Panc1 (cell line): ENCODE measurements around the gene CENPU. TPM values are rescaled to one million over a fixed set of nuclear protein-coding genes. Genes with fewer than 3 reads are reported as not detected.

Experiments used
- ATAC-seq: fragments of 200-7000 bp; cut with Tn5 transposase; 2 replicates; pipeline ENCODE4 v1.9.1; 2020; ENCODE audit warnings: mild to moderate bottlenecking, moderate library complexity
- BruUV-seq: library from RNA; stranded (reverse); fragments of 400-500 nt; replicated peaks from 2 replicates; lab custom pipeline; 2021; lab: Mats Ljungman, UMichigan
- CTCF ChIA-PET: fragments of 300-600 bp; sonication (Branson Sonifier 250); formaldehyde crosslinking; loops from one replicate; lab custom pipeline; 2022; ENCODE audit warnings: antibody characterized with exemption; lab: Charles Lee
- POLR2A ChIA-PET: fragments of 300-600 bp; sonication (Branson Sonifier 250); formaldehyde crosslinking; loops from one replicate; lab custom pipeline; 2022; ENCODE audit warnings: antibody characterized with exemption; lab: Charles Lee
- DNase-seq: peaks from one replicate; pipeline ENCODE4 v3.0.0-alpha.2; 2010; ENCODE audit warnings: low read depth, low spot score
- H3K27ac ChIP-seq: 2 replicates; pipeline ENCODE4 v1.5.1; 2011; ENCODE audit warnings: mild to moderate bottlenecking, low read length, inconsistent platforms
- H3K27me3 ChIP-seq: fragments of 200-500 bp; sonication (Bioruptor generic); 2 replicates; pipeline ENCODE4 v1.6.0; 2014; ENCODE audit warnings: low read length, inconsistent platforms; ENCODE audit not compliant: control insufficient read depth, insufficient read depth
- H3K36me3 ChIP-seq: fragments of 200-500 bp; sonication (Bioruptor generic); 2 replicates; pipeline ENCODE4 v1.5.1; 2014; ENCODE audit warnings: inconsistent platforms, mild to moderate bottlenecking, low read length, moderate library complexity; ENCODE audit not compliant: control insufficient read depth, insufficient read depth
- H3K4me1 ChIP-seq: 2 replicates; pipeline ENCODE4 v1.5.1; 2011; ENCODE audit warnings: inconsistent platforms, mild to moderate bottlenecking, low read length, moderate library complexity; ENCODE audit not compliant: control insufficient read depth, insufficient read depth
- H3K4me3 ChIP-seq, 2 experiments: 2 replicates each; pipeline ENCODE4 v1.5.1; 2011 to 2012; ENCODE audit warnings: low read depth in 2 of 2, low read length in 2 of 2, mild to moderate bottlenecking in 2 of 2, inconsistent platforms in 1 of 2, moderate library complexity in 1 of 2
- H3K9me3 ChIP-seq: fragments of 200-500 bp; sonication (Bioruptor generic); 2 replicates; pipeline ENCODE4 v1.5.1; 2014; ENCODE audit warnings: low read depth, mild to moderate bottlenecking, inconsistent platforms, low read length, moderate library complexity; ENCODE audit not compliant: control insufficient read depth, insufficient read depth
- POLR2AphosphoS5 ChIP-seq: IDR thresholded peaks from 2 replicates; pipeline ENCODE4 v1.6.1; 2012; ENCODE audit warnings: mild to moderate bottlenecking, low read depth, low read length, moderate library complexity
- REST ChIP-seq, 2 experiments: IDR thresholded peaks; 2 replicates each; pipeline ENCODE4 v1.6.1; 2011 to 2012; ENCODE audit warnings: low read depth in 2 of 2, control low read depth in 1 of 2, low read length in 1 of 2, mild to moderate bottlenecking in 1 of 2, moderate library complexity in 1 of 2; ENCODE audit not compliant: insufficient read depth in 1 of 2
- SIN3A ChIP-seq: IDR thresholded peaks from 2 replicates; pipeline ENCODE4 v1.6.1; 2012; ENCODE audit warnings: low read depth, mild to moderate bottlenecking, low read length, moderate library complexity, borderline replicate concordance; ENCODE audit not compliant: insufficient read depth
- TCF7L2 ChIP-seq: IDR thresholded peaks from 2 replicates; pipeline ENCODE4 v1.6.1; 2011; ENCODE audit warnings: mild to moderate bottlenecking, low read depth, low read length, inconsistent platforms
- in situ Hi-C: cut with HindIII; loops from 2 replicates; pipeline ENCODE4 v1.10.0; 2016; ENCODE audit warnings: low sequenced_read_pairs, low pct_unique_long_range_greater_than_20kb
- intact Hi-C: fragments of 100-400 bp; cut with micrococcal nuclease; formaldehyde crosslinking; loops from one replicate; pipeline ENCODE4 v1.10.0; 2022; ENCODE audit not compliant: unreplicated experiment
- total RNA-seq: library from RNA; stranded (reverse); gene quantifications from one replicate; pipeline ENCODE4 v1.2.1, GENCODE V29; 2021; ENCODE audit not compliant: unreplicated experiment
- TF ChIP-seq, protein P1 (sequence below): fragments of 450-650 bp; IDR thresholded peaks from 2 replicates; pipeline ENCODE4 v1.5.1; 2017; ENCODE audit warnings: mild to moderate bottlenecking

Gene CENPU
- total RNA-seq, 1 experiment from 2014 or later, result 16.6 TPM

DNA sequence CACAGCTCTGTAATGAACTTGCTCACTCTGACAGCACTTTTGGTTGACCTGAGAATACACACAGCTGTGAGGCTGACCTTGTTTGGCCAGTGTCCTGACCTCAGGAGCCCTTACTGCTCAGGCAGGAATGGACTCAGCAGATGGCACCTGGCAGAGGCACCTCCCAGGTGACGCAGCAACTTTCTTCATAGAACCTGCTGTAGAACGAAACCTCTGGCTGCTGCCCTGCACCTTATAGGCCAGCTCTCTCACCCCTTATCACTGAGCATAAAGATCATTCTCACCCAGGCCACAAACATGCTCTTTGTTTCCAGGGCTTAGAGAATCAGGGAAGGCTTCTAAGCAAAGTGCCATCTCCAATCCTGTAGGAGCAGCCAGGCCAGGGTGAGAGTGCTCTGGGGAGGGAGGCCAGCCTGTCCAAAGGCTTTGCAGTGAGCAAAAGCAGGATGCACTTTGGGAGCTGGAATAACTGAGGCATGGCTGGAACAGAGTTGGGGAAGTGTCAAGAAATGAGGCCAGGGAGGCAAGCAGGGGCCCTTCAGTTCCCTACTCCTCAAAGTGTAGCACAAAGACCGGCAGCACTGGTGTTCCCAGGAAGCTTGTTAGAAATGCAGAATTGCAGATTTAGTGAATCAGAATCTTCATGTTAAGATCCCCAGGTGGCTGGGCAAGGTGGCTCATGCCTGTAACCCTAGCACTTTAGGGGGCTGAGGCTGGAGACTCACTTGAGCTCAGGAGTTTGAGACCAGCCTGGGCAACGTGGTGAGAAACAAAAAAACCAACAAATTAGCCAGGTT, 13.3 kb upstream of the CENPU start:
- no TSS peak for BruUV-seq
- no peaks in the 10 kb centered on the region for H3K27me3 ChIP-seq
- H3K4me1 ChIP-seq, result no peaks in the 10 kb centered on the region
- ATAC-seq (no peak), DNase-seq (no peak)
- in situ Hi-C loops (no loop called here), intact Hi-C loops (loop anchor here (2.0 to 10.0 kb wide), 2 partner anchors 78 to 258 kb away; partner anchors contain the start of gene ACSL1)
- H3K36me3 ChIP-seq, result no peaks in the 10 kb centered on the region
- H3K27ac ChIP-seq, result no peak overlapping the region
- no peak overlapping the region for H3K4me3 ChIP-seq
- ChIA-PET CTCF (no interaction called here), POLR2A (interaction anchor here (0.6 kb wide), 1 partner anchor 187 kb away, joined by 10 read pairs; no protein-coding TSS in a partner anchor)
- no peaks in the 10 kb centered on the region for H3K9me3 ChIP-seq
- TF ChIP-seq SIN3A (no peak), TCF7L2 (no peak), POLR2AphosphoS5 (no peak), REST (IDR thresholded peaks at IDR 0.05; ENCODE audit: insufficient read depth in 1 of 2, low read depth in 2 of 2, low read length in 1 of 2) (no peak)
- TF ChIP-seq, protein P1, sequence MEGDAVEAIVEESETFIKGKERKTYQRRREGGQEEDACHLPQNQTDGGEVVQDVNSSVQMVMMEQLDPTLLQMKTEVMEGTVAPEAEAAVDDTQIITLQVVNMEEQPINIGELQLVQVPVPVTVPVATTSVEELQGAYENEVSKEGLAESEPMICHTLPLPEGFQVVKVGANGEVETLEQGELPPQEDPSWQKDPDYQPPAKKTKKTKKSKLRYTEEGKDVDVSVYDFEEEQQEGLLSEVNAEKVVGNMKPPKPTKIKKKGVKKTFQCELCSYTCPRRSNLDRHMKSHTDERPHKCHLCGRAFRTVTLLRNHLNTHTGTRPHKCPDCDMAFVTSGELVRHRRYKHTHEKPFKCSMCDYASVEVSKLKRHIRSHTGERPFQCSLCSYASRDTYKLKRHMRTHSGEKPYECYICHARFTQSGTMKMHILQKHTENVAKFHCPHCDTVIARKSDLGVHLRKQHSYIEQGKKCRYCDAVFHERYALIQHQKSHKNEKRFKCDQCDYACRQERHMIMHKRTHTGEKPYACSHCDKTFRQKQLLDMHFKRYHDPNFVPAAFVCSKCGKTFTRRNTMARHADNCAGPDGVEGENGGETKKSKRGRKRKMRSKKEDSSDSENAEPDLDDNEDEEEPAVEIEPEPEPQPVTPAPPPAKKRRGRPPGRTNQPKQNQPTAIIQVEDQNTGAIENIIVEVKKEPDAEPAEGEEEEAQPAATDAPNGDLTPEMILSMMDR, result no peak

- H3K36me3 ChIP-seq, result no peaks in the 10 kb centered on the region
- no TSS peak for BruUV-seq
- H3K9me3 ChIP-seq, result no peaks in the 10 kb centered on the region
- no peak overlapping the region for H3K27ac ChIP-seq
- TF ChIP-seq REST (IDR thresholded peaks at IDR 0.05; ENCODE audit: insufficient read depth in 1 of 2, low read depth in 2 of 2, low read length in 1 of 2) (no peak), TCF7L2 (no peak)
- TF ChIP-seq, protein P1, result peak; percentile 82
- in situ Hi-C loops, result no loop called here
- H3K4me3 ChIP-seq, result no peak overlapping the region
- POLR2A ChIA-PET, result interaction anchor here (0.6 kb wide), 1 partner anchor 185 kb away, joined by 10 read pairs; no protein-coding TSS in a partner anchor
- intact Hi-C loops, result loop anchor here (2.0 to 10.0 kb wide), 2 partner anchors 79 to 259 kb away; partner anchors contain the start of gene ACSL1
- H3K4me1 ChIP-seq, result no peaks in the 10 kb centered on the region
- no peaks in the 10 kb centered on the region for H3K27me3 ChIP-seq
- DNase-seq (peak; percentile 43), ATAC-seq (peak; percentile 87)
- CTCF ChIA-PET, result interaction anchor here (0.6 to 1.3 kb wide), 6 partner anchors 12 to 1238 kb away, joined by 3 to 7 read pairs (median 4); partner anchors contain the start of genes CENPU and PRIMPOL
Observed at GRCh38 chr4:184745831-184746795, 12.2 kb upstream of the CENPU start.
